Upper lobe of left lung (tissue), 4 donors: Measurements from ENCODE around the gene NATD1.

ENCODE experiments used
- EP300 ChIP-seq, 4 donors: sonication (generic); formaldehyde crosslinking; IDR thresholded peaks; one replicate each; pipeline ENCODE4 v1.5.1; 2017; ENCODE audit warnings: antibody characterized with exemption in 4 of 4, control low read depth in 2 of 4
- POLR2A ChIP-seq, 4 donors: fragments of 450-650 bp; IDR thresholded peaks; one replicate each; pipeline ENCODE4 v1.5.1; 2016 to 2017; ENCODE audit warnings: antibody characterized with exemption in 4 of 4, mild to moderate bottlenecking in 2 of 4
- POLR2AphosphoS5 ChIP-seq, 2 donors: sonication (generic); formaldehyde crosslinking; IDR thresholded peaks; one replicate each; pipeline ENCODE4 v1.5.1; 2017; ENCODE audit warnings: antibody characterized with exemption in 2 of 2
- TF ChIP-seq, protein P1 (sequence below), 6 experiments: fragments of 450-650 bp in 4 of 6; fragments of 200-600 bp in 2 of 6; sonication (generic) in 2 of 6; IDR thresholded peaks; one replicate each; pipeline ENCODE4 v1.5.1; 2016 to 2019; ENCODE audit warnings: antibody characterized with exemption in 6 of 6

GRCh38 chr17:21288571-21289017 is 35.4 kb upstream of the NATD1 start:
- TF ChIP-seq POLR2AphosphoS5 (IDR thresholded peaks at IDR 0.05) (no peak), POLR2A (IDR thresholded peaks at IDR 0.05) (no peak), EP300 (IDR thresholded peaks at IDR 0.05) (no peak)
- TF ChIP-seq, protein P1, sequence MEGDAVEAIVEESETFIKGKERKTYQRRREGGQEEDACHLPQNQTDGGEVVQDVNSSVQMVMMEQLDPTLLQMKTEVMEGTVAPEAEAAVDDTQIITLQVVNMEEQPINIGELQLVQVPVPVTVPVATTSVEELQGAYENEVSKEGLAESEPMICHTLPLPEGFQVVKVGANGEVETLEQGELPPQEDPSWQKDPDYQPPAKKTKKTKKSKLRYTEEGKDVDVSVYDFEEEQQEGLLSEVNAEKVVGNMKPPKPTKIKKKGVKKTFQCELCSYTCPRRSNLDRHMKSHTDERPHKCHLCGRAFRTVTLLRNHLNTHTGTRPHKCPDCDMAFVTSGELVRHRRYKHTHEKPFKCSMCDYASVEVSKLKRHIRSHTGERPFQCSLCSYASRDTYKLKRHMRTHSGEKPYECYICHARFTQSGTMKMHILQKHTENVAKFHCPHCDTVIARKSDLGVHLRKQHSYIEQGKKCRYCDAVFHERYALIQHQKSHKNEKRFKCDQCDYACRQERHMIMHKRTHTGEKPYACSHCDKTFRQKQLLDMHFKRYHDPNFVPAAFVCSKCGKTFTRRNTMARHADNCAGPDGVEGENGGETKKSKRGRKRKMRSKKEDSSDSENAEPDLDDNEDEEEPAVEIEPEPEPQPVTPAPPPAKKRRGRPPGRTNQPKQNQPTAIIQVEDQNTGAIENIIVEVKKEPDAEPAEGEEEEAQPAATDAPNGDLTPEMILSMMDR (IDR thresholded peaks at IDR 0.05): peak in 1 of 6 experiments; percentile 17
